MM.1S (cell line): ENCODE data around the gene C20orf202.

Experiments
- DNase-seq: peaks from one replicate; pipeline ENCODE4 v3.0.0-alpha.2; 2015
- H2AFZ ChIP-seq: fragments of 300-600 bp; sonication (generic); 2 replicates; pipeline ENCODE4 v1.6.0; 2016; ENCODE audit warnings: antibody characterized with exemption, low read length
- H3F3A ChIP-seq: fragments of 300-600 bp; sonication (generic); 2 replicates; pipeline ENCODE4 v1.6.1; 2016; ENCODE audit warnings: mild to moderate bottlenecking, antibody characterized with exemption, low read length, moderate library complexity, mixed read lengths; ENCODE audit not compliant: insufficient read depth
- H3K27ac ChIP-seq: fragments of 300-600 bp; sonication (generic); 2 replicates; pipeline ENCODE4 v1.5.1; 2016; ENCODE audit warnings: mild to moderate bottlenecking, low read length
- H3K27me3 ChIP-seq: fragments of 300-600 bp; sonication (generic); replicated peaks from 2 replicates; pipeline ENCODE4 v1.6.0; 2016; ENCODE audit warnings: low read length; ENCODE audit not compliant: insufficient read depth
- H3K36me3 ChIP-seq: fragments of 300-600 bp; sonication (generic); replicated peaks from 2 replicates; pipeline ENCODE4 v1.6.1; 2016; ENCODE audit warnings: mild to moderate bottlenecking, low read length, mixed read lengths; ENCODE audit not compliant: insufficient read depth
- H3K4me1 ChIP-seq: fragments of 300-600 bp; sonication (generic); 2 replicates; pipeline ENCODE4 v1.6.1; 2016; ENCODE audit warnings: low read length, mixed read lengths
- H3K4me2 ChIP-seq: fragments of 300-600 bp; sonication (generic); 2 replicates; pipeline ENCODE4 v1.6.0; 2016; ENCODE audit warnings: low read depth, low read length
- H3K4me3 ChIP-seq: fragments of 300-600 bp; sonication (generic); 2 replicates; pipeline ENCODE4 v1.5.1; 2016; ENCODE audit warnings: low read length, mixed read lengths
- H3K79me2 ChIP-seq: fragments of 300-600 bp; sonication (generic); 2 replicates; pipeline ENCODE4 v1.6.1; 2016; ENCODE audit warnings: mixed run types, low read length, mixed read lengths
- H3K9ac ChIP-seq: fragments of 300-600 bp; sonication (generic); 2 replicates; pipeline ENCODE4 v1.6.1; 2016; ENCODE audit warnings: low read length, mixed read lengths
- H3K9me2 ChIP-seq: fragments of 300-600 bp; sonication (generic); replicated peaks from 2 replicates; pipeline ENCODE4 v1.6.1; 2016; ENCODE audit warnings: mild to moderate bottlenecking, low read length, mixed read lengths; ENCODE audit not compliant: insufficient read depth
- H3K9me3 ChIP-seq: fragments of 300-600 bp; sonication (generic); replicated peaks from 2 replicates; pipeline ENCODE4 v1.6.1; 2016; ENCODE audit warnings: mild to moderate bottlenecking, low read length, mixed read lengths; ENCODE audit not compliant: insufficient read depth
- H4K20me1 ChIP-seq: fragments of 300-600 bp; sonication (generic); 2 replicates; pipeline ENCODE4 v1.6.1; 2016; ENCODE audit warnings: mild to moderate bottlenecking, low read length, moderate library complexity, mixed read lengths; ENCODE audit not compliant: insufficient read depth
- CTCF ChIP-seq: fragments of 300-600 bp; sonication (generic); IDR thresholded peaks from 2 replicates; pipeline ENCODE4 v1.5.1; 2016; ENCODE audit warnings: antibody characterized with exemption, low read length, mixed read lengths
- EZH2 ChIP-seq: fragments of 300-600 bp; sonication (generic); optimal IDR thresholded peaks from 2 replicates; pipeline ENCODE3; 2017; ENCODE audit warnings: low read depth, mild to moderate bottlenecking, antibody characterized with exemption, low read length, mixed read lengths
- EZH2phosphoT487 ChIP-seq: fragments of 300-600 bp; sonication (generic); IDR thresholded peaks from 2 replicates; pipeline ENCODE4 v1.6.1; 2018; ENCODE audit warnings: antibody characterized with exemption, low read length

The C20orf202 gene

GRCh38 chr20:1203630-1204029 is 376 bp downstream of the C20orf202 start:
- no peaks in the 10 kb centered on the region for H3K9me3 ChIP-seq
- TF ChIP-seq CTCF (no peak), EZH2 (no peak), EZH2phosphoT487 (no peak)
- no peaks in the 10 kb centered on the region for H3K79me2 ChIP-seq

GRCh38 chr20:1204113-1204512 is 859 bp downstream of the C20orf202 start:
- TF ChIP-seq CTCF: no peak
- no peak for TF ChIP-seq EZH2
- TF ChIP-seq EZH2phosphoT487: no peak
- H3K4me3 ChIP-seq: no peak overlapping the region
- H3K9me3 ChIP-seq: no peaks in the 10 kb centered on the region
- no peak for DNase-seq
- H3K9ac ChIP-seq: no peak overlapping the region
- H3F3A ChIP-seq: no peaks in the 10 kb centered on the region
- H3K79me2 ChIP-seq: no peaks in the 10 kb centered on the region
- H3K27me3 ChIP-seq: no peaks in the 10 kb centered on the region
- H3K4me2 ChIP-seq: no peak overlapping the region
- H3K4me1 ChIP-seq: no peaks in the 10 kb centered on the region
- no peak overlapping the region for H3K27ac ChIP-seq
- H2AFZ ChIP-seq: no peak overlapping the region
- H3K36me3 ChIP-seq: no peaks in the 10 kb centered on the region
- no peaks in the 10 kb centered on the region for H4K20me1 ChIP-seq
- no peaks in the 10 kb centered on the region for H3K9me2 ChIP-seq

More at GRCh38 chr20:1203630-1204029, 376 bp downstream of the C20orf202 start:
- H3K4me1 ChIP-seq: no peaks in the 10 kb centered on the region
- H3K4me3 ChIP-seq: no peak overlapping the region
- no peaks in the 10 kb centered on the region for H4K20me1 ChIP-seq
- H3K9me2 ChIP-seq: no peaks in the 10 kb centered on the region
- H2AFZ ChIP-seq: no peak overlapping the region
- no peak overlapping the region for H3K9ac ChIP-seq
- no peak overlapping the region for H3K4me2 ChIP-seq
- H3K27me3 ChIP-seq: no peaks in the 10 kb centered on the region
- no peaks in the 10 kb centered on the region for H3F3A ChIP-seq
- H3K36me3 ChIP-seq: no peaks in the 10 kb centered on the region
- H3K27ac ChIP-seq: no peak overlapping the region
- no peak for DNase-seq

DNA sequence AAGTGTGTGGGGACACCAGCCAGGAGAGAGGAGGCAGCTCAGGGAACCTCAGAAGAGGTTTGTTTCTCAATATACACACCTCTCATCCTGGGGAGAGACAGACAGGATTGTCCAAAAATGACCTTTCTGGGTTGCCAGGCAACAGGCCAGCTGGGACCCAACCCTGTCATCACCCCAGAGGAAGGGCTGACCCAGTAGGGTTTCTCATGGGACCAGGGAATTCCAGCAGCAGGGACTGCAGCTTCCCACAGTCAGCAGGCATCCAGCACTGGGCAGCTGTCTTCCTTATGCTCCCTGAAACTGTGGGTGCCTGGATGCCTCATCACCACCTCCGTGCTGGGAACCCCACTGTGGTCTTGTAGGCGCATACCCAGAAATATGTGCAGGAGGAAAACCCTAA is 1.3 kb downstream of the C20orf202 start:
- TF ChIP-seq EZH2 (no peak), EZH2phosphoT487 (no peak), CTCF (no peak)
- no peak overlapping the region for H3K4me3 ChIP-seq
- H3K9ac ChIP-seq: no peak overlapping the region

More for the DNA sequence above, 1.3 kb downstream of the C20orf202 start:
- DNase-seq: no peak
- H3K36me3 ChIP-seq: no peaks in the 10 kb centered on the region
- no peak overlapping the region for H3K27ac ChIP-seq
- no peaks in the 10 kb centered on the region for H3K79me2 ChIP-seq
- H3K27me3 ChIP-seq: no peaks in the 10 kb centered on the region
- H4K20me1 ChIP-seq: no peaks in the 10 kb centered on the region
- H3F3A ChIP-seq: no peaks in the 10 kb centered on the region
- H3K9me2 ChIP-seq: no peaks in the 10 kb centered on the region
- H2AFZ ChIP-seq: no peak overlapping the region
- no peak overlapping the region for H3K4me2 ChIP-seq
- H3K4me1 ChIP-seq: no peaks in the 10 kb centered on the region
- no peaks in the 10 kb centered on the region for H3K9me3 ChIP-seq
